Mucosa of stomach (tissue), 1 donor: Measurements from ENCODE around the gene H2AZ1.
"Not testable (repeated sequence)": the region's sequence is repeated elsewhere in the genome, so short reads cannot be mapped to it uniquely, and the experiment has no call there.

Source experiments
- H3K27me3 ChIP-seq: one replicate; pipeline ENCODE4 v1.7.0; 2013; ENCODE audit warnings: mild to moderate bottlenecking, low read length; ENCODE audit not compliant: control insufficient read depth, insufficient read depth
- H3K36me3 ChIP-seq: one replicate; pipeline ENCODE4 v1.7.0; 2013; ENCODE audit warnings: low read length; ENCODE audit not compliant: control insufficient read depth, insufficient read depth
- H3K4me1 ChIP-seq: one replicate; pipeline ENCODE4 v1.7.0; 2013; ENCODE audit warnings: mild to moderate bottlenecking, low read length; ENCODE audit not compliant: control insufficient read depth, insufficient read depth
- H3K4me3 ChIP-seq: one replicate; pipeline ENCODE4 v1.7.0; 2013; ENCODE audit warnings: low read length
- H3K9ac ChIP-seq: one replicate; pipeline ENCODE4 v1.7.0; 2013; ENCODE audit warnings: mild to moderate bottlenecking, low read length, moderate library complexity
- H3K9me3 ChIP-seq: one replicate; pipeline ENCODE4 v1.7.0; 2013; ENCODE audit warnings: mild to moderate bottlenecking, low read length, moderate library complexity; ENCODE audit not compliant: control insufficient read depth
- donor health status: Pancreatic carcinoma.

The H2AZ1 gene

DNA sequence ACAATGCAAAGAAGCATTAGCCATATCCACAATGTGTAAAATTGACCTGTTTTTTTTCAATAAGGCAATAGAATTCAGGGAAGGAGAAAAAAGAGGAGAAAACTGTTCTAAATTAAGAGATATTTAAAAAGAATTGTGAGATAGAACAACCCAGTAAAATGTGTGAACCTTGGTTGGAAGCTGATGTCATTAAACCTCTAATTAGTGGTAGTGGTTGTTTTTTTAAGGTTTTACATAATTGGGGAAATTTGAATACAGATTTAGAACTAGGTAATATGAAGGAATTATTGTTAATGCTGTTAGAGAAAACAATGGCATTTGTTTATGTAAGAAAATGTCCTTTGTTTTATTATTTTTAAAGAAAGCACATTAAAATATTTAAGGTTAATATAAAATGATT lies 15.1 kb upstream of the H2AZ1 start:
- no peak overlapping the region for H3K9ac ChIP-seq
- H3K4me1 ChIP-seq: no peaks in the 10 kb centered on the region
- H3K27me3 ChIP-seq: no peaks in the 10 kb centered on the region
- no peaks in the 10 kb centered on the region for H3K9me3 ChIP-seq
- no peak overlapping the region for H3K4me3 ChIP-seq
- H3K36me3 ChIP-seq: no peaks in the 10 kb centered on the region

DNA sequence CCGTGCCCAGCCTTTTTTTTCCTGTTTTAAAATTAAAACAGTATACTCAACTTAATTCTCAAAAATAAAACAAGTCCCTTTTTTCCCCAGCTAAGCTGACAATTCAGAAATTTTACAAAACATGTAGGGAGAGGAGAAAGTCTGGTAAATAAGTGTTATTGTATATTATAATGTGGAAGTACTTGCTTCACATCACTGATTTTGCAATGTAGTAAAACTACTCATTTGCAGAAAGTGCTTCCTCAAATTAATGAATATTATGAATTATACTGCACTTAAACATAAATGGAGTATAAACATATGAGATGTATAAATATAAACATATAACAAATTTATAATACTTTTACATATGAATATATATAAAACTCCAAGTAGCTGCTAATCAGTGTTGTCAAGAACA lies 11.6 kb upstream of the H2AZ1 start:
- Histone ChIP-seq H3K27me3 (no peaks in the 10 kb centered on the region), H3K36me3 (no peaks in the 10 kb centered on the region), H3K9me3 (no peaks in the 10 kb centered on the region), H3K4me3 (no peak overlapping the region), H3K9ac (no peak overlapping the region), H3K4me1 (no peaks in the 10 kb centered on the region)

DNA sequence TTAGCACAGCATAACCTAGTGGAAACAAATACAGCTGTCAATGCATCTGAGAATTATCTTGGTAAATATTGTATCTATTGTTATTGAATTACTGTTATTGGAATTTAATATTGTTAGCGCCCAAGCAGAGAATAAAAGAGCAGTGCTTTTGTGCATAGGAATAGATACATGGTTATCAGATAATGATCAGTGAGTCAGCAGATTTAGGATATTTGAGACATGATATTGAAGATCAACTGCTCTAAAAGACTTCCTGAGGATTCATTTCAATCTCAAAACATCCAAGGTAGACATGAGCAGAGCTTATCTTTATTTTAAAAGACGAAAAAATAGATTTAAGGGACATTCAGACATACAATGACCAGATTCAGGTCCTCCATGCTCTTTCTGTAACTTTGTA lies 10.6 kb upstream of the H2AZ1 start:
- Histone ChIP-seq H3K27me3 (no peaks in the 10 kb centered on the region), H3K36me3 (no peaks in the 10 kb centered on the region), H3K9me3 (no peaks in the 10 kb centered on the region), H3K9ac (no peak overlapping the region), H3K4me1 (no peaks in the 10 kb centered on the region), H3K4me3 (no peak overlapping the region)

DNA sequence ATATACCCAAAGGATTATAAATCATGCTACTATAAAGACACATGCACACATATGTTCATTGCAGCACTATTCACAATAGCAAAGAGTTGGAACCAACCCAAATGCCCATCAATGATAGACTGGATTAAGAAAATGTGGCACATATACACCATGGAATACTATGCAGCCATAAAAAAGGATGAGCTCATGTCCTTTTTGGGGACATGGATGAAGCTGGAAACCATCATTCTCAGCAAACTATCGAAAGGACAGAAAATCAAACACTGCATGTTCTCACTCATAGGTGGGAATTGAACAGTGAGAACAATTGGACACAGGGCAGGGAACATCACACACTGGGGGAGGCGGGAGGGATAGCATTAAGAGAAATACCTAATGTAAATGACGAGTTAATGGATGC lies 8.1 kb upstream of the H2AZ1 start:
- H3K9ac ChIP-seq, H3K4me1 ChIP-seq, H3K27me3 ChIP-seq, H3K36me3 ChIP-seq, H3K4me3 ChIP-seq, H3K9me3 ChIP-seq: not testable (repeated sequence)

DNA sequence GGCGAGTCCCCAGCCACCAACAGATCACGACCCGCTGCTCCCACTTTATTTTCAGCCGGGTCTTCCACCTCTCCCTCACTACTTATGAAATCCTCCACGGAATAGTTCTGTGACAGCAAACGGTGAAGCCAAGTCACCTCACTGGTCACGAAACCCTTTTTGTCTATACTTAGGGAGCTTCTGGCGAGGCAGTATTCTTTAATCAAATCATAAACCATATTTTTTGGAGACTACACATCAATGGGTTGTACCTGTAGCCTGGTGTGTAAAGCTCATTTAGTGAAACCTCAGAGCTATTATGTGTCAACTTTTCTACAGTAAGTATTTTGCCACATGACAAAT lies 809 bp upstream of the H2AZ1 start:
- H3K9me3 ChIP-seq: no peaks in the 10 kb centered on the region
- H3K27me3 ChIP-seq: no peaks in the 10 kb centered on the region
- peak overlapping the region; percentile 80 for H3K9ac ChIP-seq
- H3K4me1 ChIP-seq: peaks cover 9% of the 10 kb centered on the region
- H3K4me3 ChIP-seq: peak overlapping the region; percentile 70
- H3K36me3 ChIP-seq: no peaks in the 10 kb centered on the region

DNA sequence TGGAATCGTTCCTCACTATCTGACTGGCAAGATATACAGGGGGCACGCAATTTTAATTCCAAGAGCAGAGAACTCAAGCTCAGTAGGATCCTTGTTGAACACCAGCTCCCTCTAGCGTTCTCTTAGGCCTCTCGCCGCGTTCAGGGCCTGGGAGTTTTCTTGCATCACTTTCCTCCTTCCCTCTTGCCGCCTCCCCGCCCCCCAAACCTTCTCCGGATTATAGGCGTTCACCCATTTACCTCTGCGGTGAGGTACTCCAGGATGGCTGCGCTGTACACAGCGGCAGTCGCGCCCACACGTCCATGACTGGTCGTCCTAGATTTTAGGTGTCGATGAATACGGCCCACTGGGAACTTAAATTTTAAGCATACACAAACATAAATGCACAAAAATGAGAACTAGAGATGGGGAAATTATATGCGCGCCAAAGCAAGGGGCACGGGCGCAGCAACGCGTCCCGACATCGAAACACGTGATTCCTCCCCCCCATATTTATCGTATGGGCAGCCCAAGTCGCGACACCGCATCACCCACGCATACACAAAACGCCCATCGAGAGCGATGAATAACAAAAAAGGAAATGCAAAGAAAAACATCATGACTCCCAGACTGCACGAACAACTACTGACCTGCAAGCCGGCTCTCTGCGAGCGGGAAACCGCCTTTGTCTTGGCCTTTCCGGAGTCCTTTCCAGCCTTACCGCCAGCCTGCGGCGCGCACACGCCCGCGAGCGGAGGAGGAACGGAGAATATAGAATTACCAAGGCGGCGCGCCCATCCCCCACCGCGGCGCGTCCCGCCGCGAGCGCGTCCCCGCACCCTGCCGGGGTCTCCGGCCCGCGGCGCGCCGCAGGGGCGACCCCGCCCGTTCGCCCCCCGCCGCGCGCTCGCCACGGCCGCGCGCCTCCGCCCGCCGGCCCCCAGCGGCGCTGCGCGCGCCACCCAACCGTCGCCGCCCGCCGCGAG lies 759 bp downstream of the H2AZ1 start:
- Histone ChIP-seq H3K4me3 (peak overlapping the region; percentile 70), H3K36me3 (no peaks in the 10 kb centered on the region), H3K4me1 (peaks cover 17% of the 10 kb centered on the region), H3K27me3 (no peaks in the 10 kb centered on the region), H3K9me3 (no peaks in the 10 kb centered on the region), H3K9ac (peak overlapping the region; percentile 78)

DNA sequence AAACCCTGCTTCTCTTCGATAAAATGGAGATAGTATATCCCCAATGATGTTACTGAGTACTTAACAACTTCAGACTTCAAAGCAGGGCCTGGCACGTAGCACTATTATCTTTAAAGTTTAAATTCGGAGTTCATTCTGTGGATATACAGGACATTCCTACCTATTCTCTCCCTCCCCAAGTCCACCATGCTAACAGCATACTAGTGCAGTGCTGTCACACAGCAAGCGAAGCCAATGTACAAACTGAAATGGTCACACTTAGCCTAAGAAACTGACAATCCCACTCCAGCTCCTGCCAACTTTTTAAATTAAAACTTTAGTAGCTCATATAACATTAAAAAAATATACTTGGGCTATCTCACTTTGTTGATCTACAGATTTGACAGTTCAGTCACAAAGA lies 2.5 kb downstream of the H2AZ1 start:
- H3K36me3 ChIP-seq: no peaks in the 10 kb centered on the region
- H3K4me3 ChIP-seq: no peak overlapping the region
- peaks cover 17% of the 10 kb centered on the region for H3K4me1 ChIP-seq
- H3K9me3 ChIP-seq: no peaks in the 10 kb centered on the region
- H3K9ac ChIP-seq: peak overlapping the region; percentile 92
- no peaks in the 10 kb centered on the region for H3K27me3 ChIP-seq

DNA sequence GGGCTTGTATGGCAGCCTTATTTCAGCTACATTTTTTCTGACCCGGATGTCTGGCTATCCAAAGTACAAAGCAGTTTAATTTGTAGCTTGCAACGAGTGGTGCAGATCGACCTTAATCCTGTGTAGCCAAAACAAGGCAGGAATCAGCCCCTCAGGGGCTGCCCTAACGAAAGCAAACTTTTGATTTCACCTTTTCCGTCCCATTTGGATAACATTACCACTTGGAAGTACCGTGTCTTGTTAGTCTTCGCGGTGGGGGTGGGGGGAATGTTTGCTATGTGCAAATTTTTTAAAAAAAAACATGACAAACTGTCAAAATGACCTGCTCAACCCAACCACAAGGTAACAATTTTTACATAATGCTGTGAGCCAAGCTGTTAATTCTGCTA lies 2.9 kb downstream of the H2AZ1 start:
- Histone ChIP-seq H3K9ac (peak overlapping the region; percentile 92), H3K27me3 (no peaks in the 10 kb centered on the region), H3K4me3 (peak overlapping the region; percentile 71), H3K9me3 (no peaks in the 10 kb centered on the region), H3K4me1 (peaks cover 17% of the 10 kb centered on the region), H3K36me3 (no peaks in the 10 kb centered on the region)

DNA sequence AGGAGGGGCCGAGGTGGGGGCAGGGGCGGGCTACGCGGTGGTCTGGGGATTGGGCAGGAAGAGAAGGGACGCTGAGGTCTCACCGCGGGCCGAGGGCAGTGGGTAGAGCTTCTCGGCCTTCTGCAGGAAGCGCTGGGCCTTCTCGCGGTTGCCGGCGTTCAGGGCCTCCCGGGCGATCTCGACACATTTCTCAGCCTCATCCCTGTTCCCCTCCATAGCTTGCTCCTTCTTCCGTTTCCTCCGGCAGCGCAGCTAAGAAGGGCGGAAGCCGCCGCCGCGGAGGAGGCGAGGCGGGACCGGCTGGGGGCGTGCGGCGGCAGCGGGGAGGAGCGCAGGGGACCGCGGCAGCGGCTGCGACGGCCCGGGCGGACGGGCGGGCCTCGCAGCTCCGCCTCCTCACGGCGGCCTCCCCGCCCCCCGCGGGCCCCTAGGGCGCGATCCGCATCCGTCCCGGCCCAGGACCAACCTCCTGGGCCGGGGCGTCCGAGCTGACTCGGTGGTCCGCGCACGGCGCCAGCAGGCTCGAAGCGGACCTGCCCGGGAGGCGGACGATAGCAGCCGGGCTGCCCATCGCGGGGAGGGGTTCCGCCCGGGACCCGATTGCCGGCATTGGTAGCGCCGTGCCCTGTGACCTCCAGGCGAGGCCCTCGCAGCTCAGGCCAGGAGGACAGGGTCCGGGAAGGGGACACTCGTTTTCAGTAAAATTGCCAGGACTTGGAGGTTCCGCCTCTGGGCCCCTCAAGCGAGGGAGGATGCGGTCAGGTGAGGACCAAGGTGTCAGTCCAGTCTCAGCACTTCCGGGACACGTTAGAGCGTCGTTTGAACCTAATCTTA lies 3.5 kb downstream of the H2AZ1 start, which contains the start of gene DNAJB14:
DNAJB14 (minus strand) TSS at position 263 of the 834 bp plus-strand sequence; CDS start at position 216, 47 bp downstream.
- peak within 1 kb of the TSS; percentile 71 for H3K4me3 ChIP-seq
- H3K9me3 ChIP-seq: no peaks in the 10 kb centered on the region
- H3K27me3 ChIP-seq: no peaks in the 10 kb centered on the region
- peak within 1 kb of the TSS; percentile 92 for H3K9ac ChIP-seq
- no peaks in the 10 kb centered on the region for H3K36me3 ChIP-seq
- peaks cover 17% of the 10 kb centered on the region for H3K4me1 ChIP-seq

DNA sequence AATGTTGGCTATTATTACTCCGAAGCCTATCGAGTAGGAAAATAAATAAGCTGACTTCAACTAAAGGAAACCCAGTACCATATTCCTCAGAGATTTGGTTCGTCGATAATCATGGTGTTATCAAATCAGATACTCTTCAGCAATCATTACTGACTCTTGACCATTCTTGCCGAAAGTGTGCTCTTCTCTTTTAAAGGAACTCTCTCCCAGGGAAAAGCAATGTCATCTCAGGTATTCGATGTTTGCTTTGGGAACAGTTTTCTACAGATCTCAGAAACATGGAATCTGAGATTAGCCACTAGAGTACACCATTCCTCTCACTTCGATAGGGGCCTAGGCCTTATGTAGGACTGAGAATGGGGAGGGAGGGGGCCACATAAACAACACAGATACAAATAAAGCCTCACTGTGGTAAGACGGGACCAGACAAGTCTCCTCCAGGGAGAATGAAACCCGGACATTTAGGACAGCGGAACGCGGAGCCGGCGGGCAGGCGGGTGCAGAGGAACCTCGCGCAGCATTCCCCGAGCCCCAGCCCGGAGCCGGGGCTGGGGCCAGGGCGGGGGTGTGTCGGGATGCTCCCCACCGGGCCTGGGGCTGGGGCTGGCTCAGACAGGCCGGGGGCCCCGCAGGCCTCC lies 4.2 kb downstream of the H2AZ1 start:
- Histone ChIP-seq H3K9ac (peak overlapping the region; percentile 92), H3K9me3 (no peaks in the 10 kb centered on the region), H3K4me3 (peak overlapping the region; percentile 60), H3K4me1 (peaks cover 17% of the 10 kb centered on the region), H3K27me3 (no peaks in the 10 kb centered on the region), H3K36me3 (no peaks in the 10 kb centered on the region)

DNA sequence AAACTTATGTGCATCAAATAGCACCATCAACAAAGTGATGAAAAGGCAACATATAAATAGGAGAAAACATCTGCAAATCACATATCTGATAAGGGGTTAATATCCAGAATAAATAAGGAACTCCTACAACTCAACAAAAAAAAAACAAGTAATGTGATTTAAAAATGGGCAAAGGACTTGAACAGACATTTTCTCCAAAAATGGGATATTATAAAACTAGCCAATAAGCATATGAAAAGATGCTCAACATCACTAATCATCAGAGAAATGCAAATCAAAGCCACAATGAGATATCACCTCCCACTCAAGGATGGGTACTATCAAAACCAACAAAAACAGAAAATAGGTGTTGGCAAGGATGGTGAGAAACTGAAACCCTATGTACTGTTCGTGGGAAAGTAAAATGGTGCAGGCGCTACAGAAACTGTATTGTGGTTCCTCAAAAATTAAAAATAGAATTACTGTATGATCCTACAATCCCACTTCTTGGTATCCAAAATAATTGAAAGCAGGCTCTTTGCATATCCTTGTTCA lies 6.1 kb downstream of the H2AZ1 start:
- Histone ChIP-seq H3K27me3 (no peaks in the 10 kb centered on the region), H3K36me3 (no peaks in the 10 kb centered on the region), H3K4me1 (peaks cover 17% of the 10 kb centered on the region), H3K9me3 (no peaks in the 10 kb centered on the region), H3K9ac (no peak overlapping the region), H3K4me3 (no peak overlapping the region)
